MM.1S (cell line): ENCODE results near the gene FRA10AC1.

Experiments
- DNase-seq: peaks from one replicate; pipeline ENCODE4 v3.0.0-alpha.2; 2015
- H2AFZ ChIP-seq: fragments of 300-600 bp; sonication (generic); 2 replicates; pipeline ENCODE4 v1.6.0; 2016; ENCODE audit warnings: antibody characterized with exemption, low read length
- H3F3A ChIP-seq: fragments of 300-600 bp; sonication (generic); 2 replicates; pipeline ENCODE4 v1.6.1; 2016; ENCODE audit warnings: mild to moderate bottlenecking, antibody characterized with exemption, low read length, moderate library complexity, mixed read lengths; ENCODE audit not compliant: insufficient read depth
- H3K27ac ChIP-seq: fragments of 300-600 bp; sonication (generic); 2 replicates; pipeline ENCODE4 v1.5.1; 2016; ENCODE audit warnings: mild to moderate bottlenecking, low read length
- H3K27me3 ChIP-seq: fragments of 300-600 bp; sonication (generic); replicated peaks from 2 replicates; pipeline ENCODE4 v1.6.0; 2016; ENCODE audit warnings: low read length; ENCODE audit not compliant: insufficient read depth
- H3K36me3 ChIP-seq: fragments of 300-600 bp; sonication (generic); replicated peaks from 2 replicates; pipeline ENCODE4 v1.6.1; 2016; ENCODE audit warnings: mild to moderate bottlenecking, low read length, mixed read lengths; ENCODE audit not compliant: insufficient read depth
- H3K4me1 ChIP-seq: fragments of 300-600 bp; sonication (generic); 2 replicates; pipeline ENCODE4 v1.6.1; 2016; ENCODE audit warnings: low read length, mixed read lengths
- H3K4me2 ChIP-seq: fragments of 300-600 bp; sonication (generic); 2 replicates; pipeline ENCODE4 v1.6.0; 2016; ENCODE audit warnings: low read depth, low read length
- H3K4me3 ChIP-seq: fragments of 300-600 bp; sonication (generic); 2 replicates; pipeline ENCODE4 v1.5.1; 2016; ENCODE audit warnings: low read length, mixed read lengths
- H3K79me2 ChIP-seq: fragments of 300-600 bp; sonication (generic); 2 replicates; pipeline ENCODE4 v1.6.1; 2016; ENCODE audit warnings: mixed run types, low read length, mixed read lengths
- H3K9ac ChIP-seq: fragments of 300-600 bp; sonication (generic); 2 replicates; pipeline ENCODE4 v1.6.1; 2016; ENCODE audit warnings: low read length, mixed read lengths
- H3K9me2 ChIP-seq: fragments of 300-600 bp; sonication (generic); replicated peaks from 2 replicates; pipeline ENCODE4 v1.6.1; 2016; ENCODE audit warnings: mild to moderate bottlenecking, low read length, mixed read lengths; ENCODE audit not compliant: insufficient read depth
- H3K9me3 ChIP-seq: fragments of 300-600 bp; sonication (generic); replicated peaks from 2 replicates; pipeline ENCODE4 v1.6.1; 2016; ENCODE audit warnings: mild to moderate bottlenecking, low read length, mixed read lengths; ENCODE audit not compliant: insufficient read depth
- H4K20me1 ChIP-seq: fragments of 300-600 bp; sonication (generic); 2 replicates; pipeline ENCODE4 v1.6.1; 2016; ENCODE audit warnings: mild to moderate bottlenecking, low read length, moderate library complexity, mixed read lengths; ENCODE audit not compliant: insufficient read depth
- CTCF ChIP-seq: fragments of 300-600 bp; sonication (generic); IDR thresholded peaks from 2 replicates; pipeline ENCODE4 v1.5.1; 2016; ENCODE audit warnings: antibody characterized with exemption, low read length, mixed read lengths
- EZH2 ChIP-seq: fragments of 300-600 bp; sonication (generic); optimal IDR thresholded peaks from 2 replicates; pipeline ENCODE3; 2017; ENCODE audit warnings: low read depth, mild to moderate bottlenecking, antibody characterized with exemption, low read length, mixed read lengths
- EZH2phosphoT487 ChIP-seq: fragments of 300-600 bp; sonication (generic); IDR thresholded peaks from 2 replicates; pipeline ENCODE4 v1.6.1; 2018; ENCODE audit warnings: antibody characterized with exemption, low read length

Gene FRA10AC1

GRCh38 chr10:93656155-93656554 is 46.2 kb downstream of the FRA10AC1 start:
- Histone ChIP-seq H3F3A (no peaks in the 10 kb centered on the region), H3K9me2 (no peaks in the 10 kb centered on the region), H3K9me3 (no peaks in the 10 kb centered on the region), H3K9ac (no peak overlapping the region), H3K36me3 (no peaks in the 10 kb centered on the region), H3K79me2 (no peaks in the 10 kb centered on the region), H2AFZ (no peak overlapping the region), H3K4me2 (no peak overlapping the region), H3K4me3 (no peak overlapping the region), H3K27me3 (no peaks in the 10 kb centered on the region), H3K27ac (no peak overlapping the region), H3K4me1 (no peaks in the 10 kb centered on the region), H4K20me1 (no peaks in the 10 kb centered on the region)
- DNase-seq = no peak
- TF ChIP-seq EZH2 (no peak), EZH2phosphoT487 (no peak), CTCF (no peak)

GRCh38 chr10:93654201-93654600 is 48.2 kb downstream of the FRA10AC1 start:
- Histone ChIP-seq H3K79me2 (no peaks in the 10 kb centered on the region), H3K27me3 (no peaks in the 10 kb centered on the region), H3K36me3 (no peaks in the 10 kb centered on the region), H3K9me3 (no peaks in the 10 kb centered on the region), H3K27ac (no peak overlapping the region), H3K9ac (no peak overlapping the region), H3K4me1 (no peaks in the 10 kb centered on the region), H3F3A (no peaks in the 10 kb centered on the region), H2AFZ (no peak overlapping the region), H4K20me1 (no peaks in the 10 kb centered on the region), H3K9me2 (no peaks in the 10 kb centered on the region), H3K4me3 (no peak overlapping the region), H3K4me2 (no peak overlapping the region)
- TF ChIP-seq EZH2phosphoT487 = no peak
- no peak for TF ChIP-seq CTCF
- no peak for TF ChIP-seq EZH2
- no peak for DNase-seq

GRCh38 chr10:93652857-93653256 is 49.5 kb downstream of the FRA10AC1 start:
- no peak for DNase-seq
- Histone ChIP-seq H3K36me3 (no peaks in the 10 kb centered on the region), H3K9me2 (no peaks in the 10 kb centered on the region), H3K4me2 (no peak overlapping the region), H3K27ac (no peak overlapping the region), H4K20me1 (no peaks in the 10 kb centered on the region), H3K9ac (no peak overlapping the region), H3K4me3 (no peak overlapping the region), H3K79me2 (no peaks in the 10 kb centered on the region), H3K9me3 (no peaks in the 10 kb centered on the region), H3K4me1 (no peaks in the 10 kb centered on the region), H2AFZ (no peak overlapping the region), H3K27me3 (no peaks in the 10 kb centered on the region), H3F3A (no peaks in the 10 kb centered on the region)
- no peak for TF ChIP-seq CTCF
- no peak for TF ChIP-seq EZH2phosphoT487
- no peak for TF ChIP-seq EZH2
